Hepatocyte (in vitro differentiated cells): ENCODE results near the gene RAP1GDS1. TPM values are rescaled to one million over a fixed set of nuclear protein-coding genes. Genes with fewer than 3 reads are reported as not detected.

Source experiments
- DNase-seq: peaks from one replicate; pipeline ENCODE4 v3.0.0-alpha.2; 2016; ENCODE audit warnings: low spot score
- H2AFZ ChIP-seq: fragments of 200-600 bp; sonication (generic); 2 replicates; pipeline ENCODE4 v1.6.0; 2016; ENCODE audit warnings: antibody characterized with exemption, mild to moderate bottlenecking
- H3K27ac ChIP-seq: fragments of 200-600 bp; sonication (generic); 2 replicates; pipeline ENCODE4 v1.5.1; 2016; ENCODE audit warnings: mild to moderate bottlenecking
- H3K27me3 ChIP-seq: fragments of 200-600 bp; sonication (generic); 2 replicates; pipeline ENCODE4 v1.6.1; 2016
- H3K36me3 ChIP-seq: fragments of 200-600 bp; sonication (generic); replicated peaks from 2 replicates; pipeline ENCODE4 v1.5.1; 2016; ENCODE audit warnings: low read depth; ENCODE audit not compliant: insufficient read depth
- H3K4me1 ChIP-seq: fragments of 200-600 bp; sonication (generic); 2 replicates; pipeline ENCODE4 v1.5.1; 2016; ENCODE audit warnings: mild to moderate bottlenecking, moderate library complexity; ENCODE audit not compliant: insufficient read depth
- H3K4me2 ChIP-seq: fragments of 200-600 bp; sonication (generic); 2 replicates; pipeline ENCODE4 v1.6.0; 2016
- H3K4me3 ChIP-seq: fragments of 200-600 bp; sonication (generic); 2 replicates; pipeline ENCODE4 v1.5.1; 2016; ENCODE audit warnings: mild to moderate bottlenecking
- H3K79me2 ChIP-seq: fragments of 200-600 bp; sonication (generic); 2 replicates; pipeline ENCODE4 v1.6.0; 2017; ENCODE audit warnings: mild to moderate bottlenecking
- H3K9me2 ChIP-seq: fragments of 200-600 bp; sonication (generic); replicated peaks from 2 replicates; pipeline ENCODE4 v1.6.0; 2017; ENCODE audit warnings: mild to moderate bottlenecking; ENCODE audit not compliant: insufficient read depth
- H3K9me3 ChIP-seq: fragments of 200-600 bp; sonication (generic); 2 replicates; pipeline ENCODE4 v1.5.1; 2016; ENCODE audit warnings: low read depth, mild to moderate bottlenecking
- H4K20me1 ChIP-seq: fragments of 200-600 bp; sonication (generic); 2 replicates; pipeline ENCODE4 v1.6.0; 2016; ENCODE audit warnings: mild to moderate bottlenecking; ENCODE audit not compliant: insufficient read depth, poor library complexity, severe bottlenecking
- CTCF ChIP-seq: fragments of 200-600 bp; sonication (generic); IDR thresholded peaks from 2 replicates; pipeline ENCODE4 v1.5.1; 2016; ENCODE audit warnings: antibody characterized with exemption, mild to moderate bottlenecking; ENCODE audit not compliant: poor library complexity
- EZH2 ChIP-seq: fragments of 200-600 bp; sonication (generic); IDR thresholded peaks from 2 replicates; pipeline ENCODE4 v1.6.1; 2016; ENCODE audit warnings: antibody characterized with exemption, mild to moderate bottlenecking, borderline replicate concordance
- EZH2phosphoT487 ChIP-seq: fragments of 200-600 bp; sonication (generic); IDR thresholded peaks from one replicate; pipeline ENCODE4 v1.6.1; 2018; ENCODE audit warnings: antibody characterized with exemption, mild to moderate bottlenecking, low read depth, moderate library complexity; ENCODE audit not compliant: unreplicated experiment, severe bottlenecking
- WGBS: methylation state at CpG from one replicate; pipeline ENCODE4 v1.1.6; 2016; ENCODE audit warnings: low lambda C conversion rate; ENCODE audit errors: missing lambda C conversion rate; 5-methylcytosine and 5-hydroxymethylcytosine counted together
- polyA plus RNA-seq: library from polyadenylated mRNA; unstranded; fragments of >200 nt; fragmentation: Nextera tagmentation; extraction: Ambion mirVana; gene quantifications from 2 replicates; pipeline ENCODE4 v1.2.1, GENCODE V29; 2016
- total RNA-seq: library from RNA; depleted of rRNA; stranded (reverse); fragments of >200 nt; gene quantifications from 2 replicates; pipeline ENCODE4 v1.2.3, GENCODE V29; 2014

Gene RAP1GDS1
- total and polyA plus RNA-seq, 2 experiments from 2014 or later: 25.3 to 42.7 TPM

- Histone ChIP-seq H3K4me3 (no peak overlapping the region), H4K20me1 (no peaks in the 10 kb centered on the region), H2AFZ (no peak overlapping the region), H3K79me2 (no peaks in the 10 kb centered on the region), H3K27me3 (no peaks in the 10 kb centered on the region), H3K4me2 (no peak overlapping the region), H3K27ac (no peak overlapping the region), H3K9me3 (no peaks in the 10 kb centered on the region), H3K9me2 (no peaks in the 10 kb centered on the region), H3K36me3 (no peaks in the 10 kb centered on the region), H3K4me1 (no peaks in the 10 kb centered on the region)
- WGBS: 87% methylated on average over 2 of the region's 2 CpGs
- TF ChIP-seq CTCF: no peak
- TF ChIP-seq EZH2: no peak
- no peak for TF ChIP-seq EZH2phosphoT487
- no peak for DNase-seq
These were observed 124.6 kb downstream of the RAP1GDS1 start for GRCh38 chr4:98385831-98386230.

- TF ChIP-seq EZH2 (no peak), CTCF (no peak), EZH2phosphoT487 (no peak)
- Histone ChIP-seq H3K4me3 (no peak overlapping the region), H3K4me1 (no peaks in the 10 kb centered on the region), H3K79me2 (no peaks in the 10 kb centered on the region), H3K9me2 (no peaks in the 10 kb centered on the region), H3K27ac (no peak overlapping the region), H2AFZ (no peak overlapping the region), H3K9me3 (no peaks in the 10 kb centered on the region), H4K20me1 (no peaks in the 10 kb centered on the region), H3K27me3 (no peaks in the 10 kb centered on the region), H3K36me3 (no peaks in the 10 kb centered on the region), H3K4me2 (no peak overlapping the region)
- DNase-seq: no peak
- 84% methylated on average over 5 of the region's 5 CpGs for WGBS
These were observed 126.3 kb downstream of the RAP1GDS1 start for GRCh38 chr4:98387345-98388026.

GRCh38 chr4:98394134-98394533 lies 132.9 kb downstream of the RAP1GDS1 start:
- Histone ChIP-seq H3K4me2 (no peak overlapping the region), H3K79me2 (no peaks in the 10 kb centered on the region), H3K27me3 (no peaks in the 10 kb centered on the region), H3K4me1 (no peaks in the 10 kb centered on the region), H2AFZ (no peak overlapping the region), H3K9me2 (no peaks in the 10 kb centered on the region), H3K9me3 (no peaks in the 10 kb centered on the region), H3K27ac (no peak overlapping the region), H3K4me3 (no peak overlapping the region), H3K36me3 (no peaks in the 10 kb centered on the region), H4K20me1 (no peaks in the 10 kb centered on the region)
- TF ChIP-seq EZH2phosphoT487 (no peak), CTCF (no peak), EZH2 (no peak)
- WGBS: 100% methylated on average over 1 of the region's 1 CpG
- DNase-seq: no peak
